IMR-90 (cell line): ENCODE measurements around the gene ENPEP. TPM values are rescaled to one million over a fixed set of nuclear protein-coding genes. Genes with fewer than 3 reads are reported as not detected.

Source experiments
- ATAC-seq: fragments of 200-7000 bp; cut with Tn5 transposase; 2 replicates; pipeline ENCODE4 v1.9.1; 2020; ENCODE audit warnings: low read depth, mild to moderate bottlenecking, moderate library complexity
- BruUV-seq: library from RNA; stranded (reverse); fragments of 400-500 nt; replicated peaks from 2 replicates; lab custom pipeline; 2021; lab: Mats Ljungman, UMichigan
- CTCF ChIA-PET: fragments of 300-600 bp; formaldehyde crosslinking; extraction: SDS; loops from one replicate; lab custom pipeline; 2021; ENCODE audit warnings: antibody characterized with exemption; lab: Yijun Ruan, JAX
- POLR2A ChIA-PET: fragments of 300-600 bp; sonication (Branson Sonifier 250); formaldehyde crosslinking; loops from one replicate; lab custom pipeline; 2022; ENCODE audit warnings: antibody characterized with exemption; ENCODE audit not compliant: unreplicated experiment; lab: Charles Lee
- DNase-seq: peaks from one replicate; pipeline ENCODE4 v3.0.0; 2013
- H2AFZ ChIP-seq: replicated peaks from 2 replicates; pipeline ENCODE3; 2013; ENCODE audit warnings: low read length, mild to moderate bottlenecking; ENCODE audit not compliant: poor library complexity
- H2AK5ac ChIP-seq: 2 replicates; pipeline ENCODE4 v1.6.1; 2013; ENCODE audit warnings: low read depth, low read length, inconsistent platforms
- H2AK9ac ChIP-seq: replicated peaks from 2 replicates; pipeline ENCODE3; 2013; ENCODE audit warnings: mild to moderate bottlenecking, low read depth, low read length, moderate library complexity; ENCODE audit not compliant: poor library complexity
- H2BK120ac ChIP-seq: 2 replicates; pipeline ENCODE4 v1.6.1; 2013; ENCODE audit warnings: low read depth, low read length, inconsistent platforms
- H2BK15ac ChIP-seq: 3 replicates; pipeline ENCODE4 v1.6.1; 2013; ENCODE audit warnings: low read depth, low read length, inconsistent platforms
- H2BK20ac ChIP-seq: 2 replicates; pipeline ENCODE4 v1.6.1; 2013; ENCODE audit warnings: low read depth, mild to moderate bottlenecking, inconsistent platforms, low read length, moderate library complexity
- H2BK5ac ChIP-seq: 2 replicates; pipeline ENCODE4 v1.6.1; 2013; ENCODE audit warnings: mild to moderate bottlenecking, low read depth, low read length, inconsistent platforms; ENCODE audit not compliant: poor library complexity, severe bottlenecking
- H3K14ac ChIP-seq: replicated peaks from 2 replicates; pipeline ENCODE4 v1.6.1; 2013; ENCODE audit warnings: low read depth, low read length, inconsistent platforms
- H3K18ac ChIP-seq: 2 replicates; pipeline ENCODE4 v1.6.1; 2013; ENCODE audit warnings: low read depth, low read length, control low read depth
- H3K23ac ChIP-seq: 2 replicates; pipeline ENCODE4 v1.6.1; 2013; ENCODE audit warnings: low read depth, low read length, inconsistent platforms
- H3K27ac ChIP-seq: 2 replicates; pipeline ENCODE4 v1.5.1; 2013; ENCODE audit warnings: mild to moderate bottlenecking, control low read depth, low read length; ENCODE audit not compliant: insufficient read depth
- H3K27me3 ChIP-seq: 2 replicates; pipeline ENCODE4 v1.6.1; 2013; ENCODE audit warnings: low read length; ENCODE audit not compliant: control insufficient read depth, insufficient read depth
- H3K36me3 ChIP-seq: 2 replicates; pipeline ENCODE4 v1.6.1; 2013; ENCODE audit warnings: low read length, mixed read lengths; ENCODE audit not compliant: control insufficient read depth, insufficient read depth
- H3K4ac ChIP-seq: 2 replicates; pipeline ENCODE4 v1.6.1; 2013; ENCODE audit warnings: low read depth, low read length, inconsistent platforms
- H3K4me1 ChIP-seq: 2 replicates; pipeline ENCODE4 v1.6.1; 2013; ENCODE audit warnings: low read length, mixed read lengths; ENCODE audit not compliant: control insufficient read depth, insufficient read depth
- H3K4me2 ChIP-seq: 2 replicates; pipeline ENCODE4 v1.6.1; 2013; ENCODE audit warnings: low read depth, mild to moderate bottlenecking, control low read depth, low read length, moderate library complexity
- H3K4me3 ChIP-seq: 2 replicates; pipeline ENCODE4 v1.5.1; 2013; ENCODE audit warnings: low read depth, mild to moderate bottlenecking, control low read depth, low read length, moderate library complexity; ENCODE audit not compliant: insufficient read depth
- H3K56ac ChIP-seq: 2 replicates; pipeline ENCODE4 v1.6.1; 2013; ENCODE audit warnings: low read length, inconsistent platforms; ENCODE audit not compliant: insufficient read depth; ENCODE audit errors: extremely low read depth
- H3K79me1 ChIP-seq, 2 experiments: 2 replicates each; pipeline ENCODE4 v1.6.1; 2013; ENCODE audit warnings: low read length in 2 of 2, inconsistent platforms in 1 of 2, low read depth in 1 of 2
- H3K9ac ChIP-seq: 2 replicates; pipeline ENCODE4 v1.6.1; 2013; ENCODE audit warnings: low read depth, low read length, control low read depth
- H3K9me1 ChIP-seq: 2 replicates; pipeline ENCODE4 v1.6.1; 2013; ENCODE audit warnings: low read length, inconsistent platforms; ENCODE audit not compliant: insufficient read depth
- H3K9me3 ChIP-seq: 2 replicates; pipeline ENCODE4 v1.6.1; 2013; ENCODE audit warnings: low read length; ENCODE audit not compliant: control insufficient read depth, insufficient read depth
- H4K20me1 ChIP-seq: 2 replicates; pipeline ENCODE4 v1.6.1; 2013; ENCODE audit warnings: low read length, inconsistent platforms; ENCODE audit not compliant: insufficient read depth
- H4K5ac ChIP-seq: 2 replicates; pipeline ENCODE4 v1.6.1; 2013; ENCODE audit warnings: mild to moderate bottlenecking, low read depth, low read length, control low read depth
- H4K8ac ChIP-seq, 2 experiments: 2 replicates each; pipeline ENCODE4 v1.6.1; 2013; ENCODE audit warnings: low read depth in 2 of 2, low read length in 2 of 2, control low read depth in 1 of 2, inconsistent platforms in 1 of 2
- H4K91ac ChIP-seq: 2 replicates; pipeline ENCODE4 v1.6.1; 2013; ENCODE audit warnings: low read depth, low read length, inconsistent platforms; ENCODE audit not compliant: insufficient read depth
- BHLHE40 ChIP-seq: fragments of 150-350 bp; IDR thresholded peaks from 2 replicates; pipeline ENCODE4 v1.6.1; 2016; ENCODE audit warnings: mild to moderate bottlenecking, low read depth, low read length
- CEBPB ChIP-seq: IDR thresholded peaks from 2 replicates; pipeline ENCODE4 v1.6.1; 2012; ENCODE audit warnings: low read depth, low read length, improper control_type of control experiment
- CHD1 ChIP-seq: IDR thresholded peaks from 2 replicates; pipeline ENCODE4 v1.6.1; 2012; ENCODE audit warnings: low read depth, low read length, improper control_type of control experiment
- FOS ChIP-seq: fragments of 150-350 bp; IDR thresholded peaks from 2 replicates; pipeline ENCODE4 v1.6.1; 2016; ENCODE audit warnings: low read depth, low read length
- MAZ ChIP-seq: IDR thresholded peaks from 2 replicates; pipeline ENCODE4 v1.6.1; 2012; ENCODE audit warnings: low read depth, mild to moderate bottlenecking, low read length, improper control_type of control experiment, moderate library complexity, borderline replicate concordance
- NFE2L2 ChIP-seq: fragments of 150-350 bp; IDR thresholded peaks from 2 replicates; pipeline ENCODE4 v1.6.1; 2016; ENCODE audit warnings: low read depth, mild to moderate bottlenecking, low read length
- POLR2A ChIP-seq: IDR thresholded peaks from 2 replicates; pipeline ENCODE4 v1.6.1; 2012; ENCODE audit warnings: mild to moderate bottlenecking, low read depth, low read length
- RAD21 ChIP-seq: IDR thresholded peaks from 2 replicates; pipeline ENCODE4 v1.6.1; 2012; ENCODE audit warnings: low read length, improper control_type of control experiment
- RCOR1 ChIP-seq: IDR thresholded peaks from 2 replicates; pipeline ENCODE4 v1.6.1; 2012; ENCODE audit warnings: mild to moderate bottlenecking, low read length, improper control_type of control experiment; ENCODE audit not compliant: insufficient replicate concordance
- RFX5 ChIP-seq: IDR thresholded peaks from 2 replicates; pipeline ENCODE4 v1.8.0; 2012; ENCODE audit warnings: low read depth, mild to moderate bottlenecking, low read length, moderate library complexity
- SMC3 ChIP-seq: fragments of 150-350 bp; IDR thresholded peaks from 2 replicates; pipeline ENCODE4 v1.6.1; 2016; ENCODE audit warnings: low read depth, mild to moderate bottlenecking, antibody characterized with exemption, low read length, moderate library complexity
- WGBS, 2 experiments: methylation state at CpG; one replicate each; pipeline versions ENCODE4 v1.1.5 to v1.1.7; 2013; ENCODE audit warnings: missing lambda C conversion rate in 2 of 2; ENCODE audit not compliant: insufficient read length in 1 of 2; ENCODE audit errors: extremely low coverage in 2 of 2; 5-methylcytosine and 5-hydroxymethylcytosine counted together
- dilution Hi-C: fragments of 300-500 bp; cut with HindIII; formaldehyde crosslinking; loops from one replicate; pipeline ENCODE4 v1.14.3; 2018; ENCODE audit warnings: low sequenced_read_pairs; ENCODE audit not compliant: unreplicated experiment
- in situ Hi-C: fragments of 300-500 bp; cut with MboI; formaldehyde crosslinking; loops from 3 replicates; pipeline ENCODE4 v1.14.3; 2019; ENCODE audit warnings: low sequenced_read_pairs, inconsistent platforms, mixed read lengths
- intact Hi-C: fragments of 100-400 bp; cut with micrococcal nuclease; formaldehyde crosslinking; loops from 2 replicates; pipeline ENCODE4 v1.10.0; 2022
- polyA plus RNA-seq, 3 experiments: library from polyadenylated mRNA; depleted of rRNA; stranded (reverse); fragments of >200 nt; gene quantifications; 2 replicates each; pipeline ENCODE4 v1.2.3, GENCODE V29; 2012; ENCODE audit warnings: low replicate concordance in 1 of 3
- total RNA-seq: library from RNA; depleted of rRNA; stranded (reverse); fragments of >200 nt; gene quantifications from 2 replicates; pipeline ENCODE4 v1.2.3, GENCODE V29; 2012
- TF ChIP-seq, protein P1 (sequence below): fragments of 150-350 bp; IDR thresholded peaks from 2 replicates; pipeline ENCODE4 v1.6.1; 2017; ENCODE audit warnings: mild to moderate bottlenecking, antibody characterized with exemption, low read length, low read depth

Gene ENPEP
- total and polyA plus RNA-seq, 2 of the 4 experiments (the other 2 are of a cell fraction), result 0.12 to 0.18 TPM

DNA sequence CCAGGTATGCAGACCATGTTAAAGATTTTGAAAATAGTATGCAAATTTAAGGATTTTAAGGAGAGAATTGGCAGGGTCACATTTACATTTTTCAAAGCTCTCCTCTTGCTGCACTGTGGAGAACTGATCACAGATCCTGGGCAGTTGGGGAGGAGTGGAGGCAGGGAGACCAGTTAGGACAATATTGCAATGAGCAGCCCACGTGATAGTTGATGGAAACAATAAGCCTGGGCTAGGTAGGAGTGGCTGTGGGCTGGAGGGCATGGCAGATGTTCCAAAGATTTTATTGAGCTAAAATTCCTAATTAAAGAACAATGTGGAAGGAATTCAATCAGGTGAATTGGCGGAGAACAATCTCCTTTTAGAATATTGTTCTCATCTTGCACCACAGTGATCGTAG is 50.6 kb downstream of the ENPEP start:
- Histone ChIP-seq H3K4me1 (no peaks in the 10 kb centered on the region), H3K23ac (no peak overlapping the region), H3K4ac (no peak overlapping the region), H3K9me3 (no peaks in the 10 kb centered on the region), H3K18ac (no peak overlapping the region), H4K91ac (no peak overlapping the region), H3K4me3 (no peak overlapping the region), H3K9ac (no peak overlapping the region), H2AFZ (no peak overlapping the region), H2BK15ac (no peak overlapping the region), H2AK9ac (no peak overlapping the region), H3K27ac (no peak overlapping the region), H3K4me2 (no peak overlapping the region), H4K20me1 (no peaks in the 10 kb centered on the region), H2BK120ac (0 out of 2 replicates have a peak overlapping the region, but pooled peaks have one; percentile 4), H4K5ac (no peak overlapping the region), H3K27me3 (no peaks in the 10 kb centered on the region), H2BK20ac (no peak overlapping the region), H3K79me1 (no peaks in the 10 kb centered on the region), H2AK5ac (no peak overlapping the region), H3K36me3 (no peaks in the 10 kb centered on the region), H4K8ac (no peak overlapping the region), H3K56ac (no peak overlapping the region), H2BK5ac (no peak overlapping the region), H3K14ac (no peak overlapping the region), H3K9me1 (no peaks in the 10 kb centered on the region)
- dilution Hi-C loops, result no loop called here
- BruUV-seq, result no TSS peak
- TF ChIP-seq CEBPB (no peak), CHD1 (no peak), SMC3 (no peak), BHLHE40 (no peak), RAD21 (no peak), RFX5 (no peak), MAZ (no peak), FOS (no peak), NFE2L2 (no peak), RCOR1 (no peak), POLR2A (no peak)
- TF ChIP-seq, protein P1, sequence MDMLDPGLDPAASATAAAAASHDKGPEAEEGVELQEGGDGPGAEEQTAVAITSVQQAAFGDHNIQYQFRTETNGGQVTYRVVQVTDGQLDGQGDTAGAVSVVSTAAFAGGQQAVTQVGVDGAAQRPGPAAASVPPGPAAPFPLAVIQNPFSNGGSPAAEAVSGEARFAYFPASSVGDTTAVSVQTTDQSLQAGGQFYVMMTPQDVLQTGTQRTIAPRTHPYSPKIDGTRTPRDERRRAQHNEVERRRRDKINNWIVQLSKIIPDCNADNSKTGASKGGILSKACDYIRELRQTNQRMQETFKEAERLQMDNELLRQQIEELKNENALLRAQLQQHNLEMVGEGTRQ, result no peak
- ATAC-seq (no peak), DNase-seq (no peak)
- WGBS, 2 experiments, result no CpG with 5 or more reads among the region's 3 CpGs
- ChIA-PET POLR2A (no interaction called here), CTCF (no interaction called here)
- in situ Hi-C loops, result no loop called here
- intact Hi-C loops, result no loop called here
